Upper lobe of right lung (tissue), 1 donor: ENCODE results near the gene AQP3. TPM values are rescaled to one million over a fixed set of nuclear protein-coding genes. Genes with fewer than 3 reads are reported as not detected.

Source experiments
- ATAC-seq: fragments of 200-7000 bp; cut with Tn5 transposase; one replicate; pipeline ENCODE4 v1.9.1; 2020; ENCODE audit warnings: mild to moderate bottlenecking, moderate library complexity
- DNase-seq: peaks from one replicate; pipeline ENCODE4 v3.0.0-alpha.2; 2020
- H3K27ac ChIP-seq: fragments of 200-600 bp; one replicate; pipeline ENCODE4 v1.8.0; 2022
- H3K27me3 ChIP-seq: fragments of 200-600 bp; one replicate; pipeline ENCODE4 v1.8.0; 2022; ENCODE audit warnings: mild to moderate bottlenecking
- H3K36me3 ChIP-seq: fragments of 200-600 bp; one replicate; pipeline ENCODE4 v1.8.0; 2022
- H3K4me1 ChIP-seq: fragments of 200-600 bp; one replicate; pipeline ENCODE4 v1.8.0; 2022
- H3K4me3 ChIP-seq: fragments of 200-600 bp; one replicate; pipeline ENCODE4 v1.8.0; 2022; ENCODE audit warnings: mild to moderate bottlenecking
- H3K9me3 ChIP-seq: fragments of 200-600 bp; one replicate; pipeline ENCODE4 v1.8.0; 2022
- CTCF ChIP-seq: fragments of 200-600 bp; IDR thresholded peaks from one replicate; pipeline ENCODE4 v1.8.0; 2022; ENCODE audit warnings: antibody characterized with exemption
- intact Hi-C: fragments of 100-400 bp; cut with DNase I; formaldehyde crosslinking; loops from one replicate; pipeline ENCODE4 v1.11.0; 2022
- total RNA-seq: library from RNA; stranded (reverse); fragmentation: NEBNext Ultra II Directional; extraction: Animal tissue kit (Norgen Biotek cat#: 25700); gene quantifications from one replicate; pipeline ENCODE4 v1.2.1, GENCODE V29; 2021
- donor health status: DM: no; HTN: yes; CAD: no; lungs with severe emphysema.

AQP3 gene
- total RNA-seq, 1 donor from 2014 or later: 352 TPM

- no peaks in the 10 kb centered on the region for H3K9me3 ChIP-seq
- H3K4me3 ChIP-seq: no peak overlapping the region
- intact Hi-C loops: no loop called here
- H3K27ac ChIP-seq: no peak overlapping the region
- H3K27me3 ChIP-seq: no peaks in the 10 kb centered on the region
- no peak for TF ChIP-seq CTCF
- ATAC-seq (no peak), DNase-seq (no peak)
- peaks cover 25% of the 10 kb centered on the region for H3K4me1 ChIP-seq
- H3K36me3 ChIP-seq: peaks cover 56% of the 10 kb centered on the region
Observed at GRCh38 chr9:33471361-33471760, 24.0 kb upstream of the AQP3 start.

DNA sequence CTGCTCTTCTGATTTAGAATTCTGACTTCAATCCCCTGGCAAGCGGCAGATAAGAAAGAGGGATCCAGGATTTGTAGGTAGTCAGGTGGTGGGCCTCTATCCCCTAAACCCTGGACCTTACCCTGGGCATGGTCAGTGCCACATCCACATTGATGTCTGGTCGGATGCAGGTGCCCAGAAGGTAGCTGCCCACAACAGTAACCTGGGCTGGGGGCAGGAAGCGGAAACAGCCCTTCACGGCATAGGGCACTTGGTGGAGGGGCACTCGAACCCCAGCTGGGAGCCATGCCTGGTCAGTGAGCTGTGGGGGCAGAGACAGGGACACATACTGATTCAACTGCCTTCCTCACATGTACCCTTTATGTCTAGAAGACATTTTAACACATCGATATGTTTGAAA, 22.5 kb upstream of the AQP3 start:
- TF ChIP-seq CTCF: no peak
- intact Hi-C loops: no loop called here
- H3K27me3 ChIP-seq: no peaks in the 10 kb centered on the region
- H3K36me3 ChIP-seq: peaks cover 71% of the 10 kb centered on the region
- H3K9me3 ChIP-seq: no peaks in the 10 kb centered on the region
- ATAC-seq: no peak
- H3K27ac ChIP-seq: no peak overlapping the region
- H3K4me1 ChIP-seq: peaks cover 25% of the 10 kb centered on the region
- DNase-seq: peak; percentile 46
- no peak overlapping the region for H3K4me3 ChIP-seq

- intact Hi-C loops: no loop called here
- no peak overlapping the region for H3K4me3 ChIP-seq
Observed at GRCh38 chr9:33468797-33469621, 21.6 kb upstream of the AQP3 start.

GRCh38 chr9:33468215-33468730, 20.9 kb upstream of the AQP3 start:
- Histone ChIP-seq H3K4me3 (no peak overlapping the region), H3K36me3 (peaks cover 87% of the 10 kb centered on the region), H3K27me3 (no peaks in the 10 kb centered on the region), H3K9me3 (no peaks in the 10 kb centered on the region), H3K4me1 (peaks cover 20% of the 10 kb centered on the region), H3K27ac (no peak overlapping the region)
- no peak for ATAC-seq
- no peak for TF ChIP-seq CTCF
- DNase-seq: peak; percentile 48
- intact Hi-C loops: no loop called here

More at GRCh38 chr9:33468797-33469621, 21.6 kb upstream of the AQP3 start:
- no peaks in the 10 kb centered on the region for H3K27me3 ChIP-seq
- no peaks in the 10 kb centered on the region for H3K9me3 ChIP-seq
- ATAC-seq (no peak), DNase-seq (peak; percentile 61)
- H3K4me1 ChIP-seq: peaks cover 20% of the 10 kb centered on the region
- H3K27ac ChIP-seq: no peak overlapping the region
- H3K36me3 ChIP-seq: peaks cover 79% of the 10 kb centered on the region
- TF ChIP-seq CTCF: no peak

DNA sequence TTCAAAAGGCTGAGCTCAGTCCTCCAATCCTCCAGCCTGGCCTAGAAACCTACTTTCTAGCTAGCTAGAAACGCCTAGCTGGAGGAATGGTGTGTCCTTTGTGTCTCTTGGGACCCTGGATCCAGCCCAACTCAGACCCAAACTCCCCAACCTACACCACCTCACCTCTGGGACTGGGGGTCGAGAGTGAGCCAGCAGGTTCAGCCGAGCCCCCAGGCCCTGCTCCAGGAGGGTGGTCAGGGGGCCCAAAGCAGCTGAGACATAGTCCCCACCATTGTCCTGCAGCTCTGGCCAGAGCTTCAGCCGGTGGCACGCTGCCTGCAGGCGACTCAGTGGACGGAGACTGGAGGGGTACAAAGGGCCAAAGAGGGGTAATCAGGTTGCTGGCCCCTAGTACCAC, 20.1 kb upstream of the AQP3 start:
- H3K27me3 ChIP-seq: no peaks in the 10 kb centered on the region
- H3K27ac ChIP-seq: no peak overlapping the region
- DNase-seq (peak; percentile 57), ATAC-seq (no peak)
- H3K4me3 ChIP-seq: no peak overlapping the region
- peaks cover 94% of the 10 kb centered on the region for H3K36me3 ChIP-seq
- peaks cover 13% of the 10 kb centered on the region for H3K4me1 ChIP-seq
- no peaks in the 10 kb centered on the region for H3K9me3 ChIP-seq
- TF ChIP-seq CTCF: no peak
- intact Hi-C loops: no loop called here
